Femur (tissue), 1 donor: ENCODE measurements around the gene SRSF4.
"Not testable (repeated sequence)": the region's sequence is repeated elsewhere in the genome, so short reads cannot be mapped to it uniquely, and the experiment has no call there.

Experiments
- DNase-seq: peaks from one replicate; pipeline ENCODE4 v3.0.0-alpha.2; 2017

The SRSF4 gene

DNA sequence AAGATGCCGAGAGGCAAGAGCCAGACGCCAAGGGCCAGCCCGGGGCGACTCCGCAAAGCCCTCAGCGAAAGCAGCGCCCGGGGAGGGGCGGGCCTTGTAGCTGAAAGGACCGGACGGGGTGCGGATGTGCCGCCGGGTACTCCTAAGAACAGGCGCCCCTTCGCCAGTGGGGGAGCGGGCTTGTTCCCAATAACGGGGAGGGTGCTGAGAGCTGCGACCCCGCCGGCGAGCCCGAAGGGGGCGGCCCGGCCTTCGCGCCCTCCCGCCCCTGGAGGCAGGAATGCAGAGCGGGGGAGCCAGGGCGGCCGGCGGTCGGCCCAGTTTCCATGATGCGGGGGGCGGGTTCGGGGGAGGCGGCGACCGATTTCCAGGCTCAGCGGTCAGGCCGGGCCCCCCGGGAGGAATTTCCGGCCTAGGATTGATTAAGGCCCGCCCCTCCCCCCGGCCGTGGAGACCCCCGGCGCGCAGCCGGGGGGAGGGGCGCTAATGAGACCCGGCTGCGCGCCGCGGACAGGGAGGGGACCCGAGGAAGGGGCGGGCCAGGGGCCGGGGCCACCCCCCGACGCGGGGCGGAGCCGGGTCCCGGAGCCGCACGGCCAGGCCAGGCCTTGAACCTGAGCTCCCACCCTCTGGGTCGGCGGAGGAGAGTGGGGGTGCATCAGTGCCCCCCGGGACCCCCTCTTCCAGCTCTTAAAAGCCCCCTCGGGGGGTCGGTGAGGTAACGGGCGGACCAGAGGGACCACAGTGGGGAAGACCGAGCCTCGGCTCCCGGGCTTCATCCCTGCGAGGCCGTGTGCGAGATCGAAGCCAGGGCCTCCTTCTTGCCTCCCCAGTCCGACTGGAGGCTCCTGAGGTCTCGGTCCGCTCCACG is 57.1 kb downstream of the SRSF4 start:
- DNase-seq: peak; percentile 95

DNA sequence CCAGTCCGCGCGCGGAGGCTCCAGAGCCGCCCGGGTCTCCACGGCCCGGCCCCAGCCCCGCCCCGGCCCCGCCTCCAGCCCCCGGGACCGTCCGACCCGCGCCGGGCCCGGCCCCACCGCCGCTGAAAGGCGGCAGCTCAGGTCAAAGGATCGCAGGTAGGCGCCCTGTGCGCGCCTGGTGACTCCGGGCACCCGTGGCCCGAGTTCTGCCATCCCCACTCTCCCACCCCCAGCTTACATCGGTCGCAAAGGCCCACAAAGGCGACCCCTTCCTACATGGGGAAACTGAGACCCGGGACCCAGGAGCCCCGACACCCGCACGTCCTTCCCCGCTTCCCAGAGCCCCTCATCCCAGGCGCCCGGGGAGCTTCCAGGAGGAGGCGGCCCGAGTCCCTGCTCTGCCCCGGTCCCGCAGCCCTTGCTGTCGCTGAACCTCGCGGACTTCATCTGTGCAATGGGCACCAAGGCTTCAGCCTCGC is 57.8 kb downstream of the SRSF4 start, which contains the start of gene TMEM200B:
TSS of gene TMEM200B (minus strand) at position 17 of the 479 bp plus-strand sequence. CDS start 2,075 bp downstream, outside the sequence.
- peak; percentile 47 for DNase-seq

DNA sequence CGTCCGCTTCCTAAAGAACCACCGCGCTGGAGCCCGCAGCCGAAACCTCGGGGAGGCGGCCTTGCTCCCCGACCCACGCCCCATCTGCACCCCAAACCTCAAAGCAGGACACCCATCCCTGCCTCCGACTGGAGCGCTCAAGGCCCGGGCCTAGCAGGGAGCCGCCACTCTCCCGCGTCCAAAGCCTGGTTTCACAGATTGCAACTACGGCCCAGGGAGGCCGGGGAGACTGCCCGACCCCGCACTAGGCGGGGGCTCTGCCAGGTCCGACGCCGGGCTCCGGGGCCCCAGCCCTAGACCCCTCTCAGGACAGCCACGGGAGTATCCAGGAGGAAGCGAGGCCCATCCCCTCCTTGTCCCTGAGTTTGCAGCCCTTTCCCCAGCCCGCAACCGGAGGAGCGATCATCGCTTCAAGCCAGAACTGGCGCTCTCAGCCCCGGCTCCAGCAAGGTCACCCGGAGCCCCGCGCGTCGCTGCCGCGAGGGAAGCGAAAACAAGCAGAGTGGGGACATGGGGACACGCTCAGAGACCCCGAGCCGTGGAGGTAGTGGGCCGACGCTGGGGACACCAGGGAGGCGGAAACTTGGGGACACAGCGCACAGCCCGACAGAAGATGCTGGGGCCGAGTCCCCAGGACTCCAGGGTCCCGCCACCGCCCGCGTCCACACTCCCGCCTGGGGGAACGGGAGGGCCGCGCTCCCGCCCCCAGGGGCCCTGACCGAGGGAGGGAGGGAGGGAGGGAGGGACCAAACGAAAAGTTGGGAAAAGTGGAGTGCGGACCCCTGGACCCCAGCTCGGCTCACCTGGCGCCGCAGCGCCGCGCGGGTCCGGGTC is 58.4 kb downstream of the SRSF4 start:
- peak; percentile 61 for DNase-seq

DNA sequence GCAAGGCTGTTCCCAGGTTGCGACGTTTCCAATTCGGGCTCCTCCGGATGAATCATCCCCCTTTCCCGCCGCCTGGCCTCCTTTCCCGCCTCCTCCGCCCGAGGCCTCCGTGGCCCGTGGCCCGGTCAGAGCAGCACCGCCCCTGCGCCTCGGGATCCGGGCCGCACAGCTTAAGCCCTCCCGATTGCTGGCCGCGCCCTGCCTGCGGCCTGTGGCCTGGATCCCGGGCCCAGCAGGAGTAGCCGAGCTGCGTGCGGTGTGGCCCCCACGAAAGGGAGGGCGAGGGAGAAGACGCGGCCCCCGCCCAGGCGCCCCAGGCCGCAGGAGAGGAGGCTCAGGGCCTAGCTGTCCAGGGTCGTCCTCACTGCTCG is 59.0 kb downstream of the SRSF4 start:
- DNase-seq: peak; percentile 80

DNA sequence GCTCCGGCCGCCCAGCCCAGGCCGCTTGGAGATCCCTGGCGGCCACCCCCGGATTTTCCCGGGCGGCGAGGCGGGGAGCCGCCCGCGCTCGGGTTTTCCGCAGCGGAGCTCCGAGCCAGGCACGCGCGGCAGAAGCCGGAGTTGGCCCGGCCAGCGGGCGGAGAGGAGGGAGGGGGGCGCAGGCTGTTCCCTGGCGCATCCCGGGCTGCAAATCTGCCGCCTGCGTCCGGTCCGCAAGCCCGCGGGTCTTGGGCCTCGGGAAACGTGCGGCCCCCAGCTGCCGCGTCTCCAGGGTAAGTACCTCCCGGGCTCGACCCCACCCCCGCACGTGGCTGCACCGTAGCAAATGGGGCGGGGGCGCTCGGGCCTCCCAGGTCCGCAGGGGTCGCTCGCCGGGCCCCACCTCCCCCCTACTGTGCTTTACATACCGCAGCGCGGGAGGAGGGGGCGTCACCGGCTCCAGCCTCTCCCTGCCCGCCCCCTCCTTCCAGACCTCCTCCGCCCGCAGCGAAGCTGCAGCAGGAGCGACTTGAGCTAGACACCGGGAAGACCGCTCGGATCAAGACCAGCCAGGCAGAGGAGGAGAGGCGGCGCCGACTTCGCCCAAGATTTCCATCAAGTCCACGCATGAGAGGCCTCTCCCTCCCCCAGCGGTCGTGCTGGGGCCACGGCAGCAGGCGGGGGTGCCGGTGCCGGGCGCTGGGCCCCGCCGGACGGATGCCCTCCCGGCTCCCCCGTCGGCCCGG is 59.6 kb downstream of the SRSF4 start:
- DNase-seq: peak; percentile 76

DNA sequence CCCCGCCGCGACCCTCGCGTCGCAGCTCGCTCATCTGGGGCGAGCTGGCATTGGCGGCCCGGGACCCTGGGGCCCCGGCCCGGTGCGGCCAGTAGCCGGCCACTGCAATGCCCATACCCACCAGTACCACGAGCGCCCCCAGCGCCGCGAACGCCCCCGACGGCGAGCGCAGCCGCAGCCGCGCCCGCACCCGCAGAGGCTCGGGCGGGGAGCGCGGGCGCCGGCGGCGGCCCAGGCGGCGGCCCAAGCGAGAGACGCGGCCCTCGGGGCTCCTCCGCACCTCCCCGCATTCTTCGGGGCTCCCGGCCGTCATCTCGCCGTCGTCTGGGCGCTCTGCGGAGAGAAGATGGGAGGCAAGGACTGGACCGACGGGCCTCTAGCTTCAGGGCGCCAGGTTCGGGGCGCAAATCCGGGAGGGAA is 60.2 kb downstream of the SRSF4 start:
- DNase-seq: no peak

DNA sequence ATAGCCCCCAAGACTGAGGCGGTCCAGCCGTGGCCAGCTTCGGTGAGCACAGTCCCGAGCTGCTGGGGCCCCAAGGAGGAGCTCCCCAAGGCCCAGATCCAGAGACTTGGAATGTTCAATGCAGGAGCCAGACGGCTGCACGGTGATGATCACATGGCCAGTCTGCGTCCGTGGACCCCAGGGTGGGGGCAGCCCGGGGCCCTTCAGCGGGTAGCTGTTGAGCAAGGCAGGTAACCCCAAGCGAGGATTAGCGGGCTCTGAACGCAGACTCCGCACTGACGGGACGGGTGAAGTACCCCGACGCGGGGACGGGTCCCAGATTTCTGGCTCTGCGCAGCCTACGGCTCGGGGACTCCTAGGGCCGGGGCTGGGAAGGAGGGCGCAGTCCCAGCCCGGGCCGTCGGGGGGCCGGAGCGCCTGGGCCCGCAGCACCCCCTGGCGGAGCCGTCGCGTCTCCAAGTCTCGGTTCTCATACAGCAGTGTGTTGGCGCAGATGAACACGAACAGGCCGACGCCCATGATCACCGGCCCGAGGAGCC is 60.7 kb downstream of the SRSF4 start:
- DNase-seq: peak; percentile 78

DNA sequence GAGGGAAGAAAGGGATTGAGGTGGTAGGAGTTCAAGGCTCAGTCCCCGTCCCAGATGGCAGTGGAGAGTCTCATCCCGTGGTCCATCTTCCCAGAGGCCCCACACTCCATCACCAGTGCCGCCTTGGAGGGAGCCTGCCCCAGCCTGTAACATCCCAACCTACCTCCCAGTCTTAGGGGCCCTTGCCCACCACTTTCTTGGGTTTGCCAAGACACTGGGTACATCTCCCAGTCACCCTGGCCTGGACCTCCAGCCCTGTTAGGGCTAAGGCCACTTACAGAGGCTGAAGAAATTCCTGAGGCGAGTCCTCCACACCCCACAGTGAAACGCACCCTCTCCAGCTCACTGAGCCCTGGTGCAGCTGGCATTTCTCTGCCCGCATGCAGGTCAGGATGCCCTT is 61.3 kb downstream of the SRSF4 start:
- no peak for DNase-seq

DNA sequence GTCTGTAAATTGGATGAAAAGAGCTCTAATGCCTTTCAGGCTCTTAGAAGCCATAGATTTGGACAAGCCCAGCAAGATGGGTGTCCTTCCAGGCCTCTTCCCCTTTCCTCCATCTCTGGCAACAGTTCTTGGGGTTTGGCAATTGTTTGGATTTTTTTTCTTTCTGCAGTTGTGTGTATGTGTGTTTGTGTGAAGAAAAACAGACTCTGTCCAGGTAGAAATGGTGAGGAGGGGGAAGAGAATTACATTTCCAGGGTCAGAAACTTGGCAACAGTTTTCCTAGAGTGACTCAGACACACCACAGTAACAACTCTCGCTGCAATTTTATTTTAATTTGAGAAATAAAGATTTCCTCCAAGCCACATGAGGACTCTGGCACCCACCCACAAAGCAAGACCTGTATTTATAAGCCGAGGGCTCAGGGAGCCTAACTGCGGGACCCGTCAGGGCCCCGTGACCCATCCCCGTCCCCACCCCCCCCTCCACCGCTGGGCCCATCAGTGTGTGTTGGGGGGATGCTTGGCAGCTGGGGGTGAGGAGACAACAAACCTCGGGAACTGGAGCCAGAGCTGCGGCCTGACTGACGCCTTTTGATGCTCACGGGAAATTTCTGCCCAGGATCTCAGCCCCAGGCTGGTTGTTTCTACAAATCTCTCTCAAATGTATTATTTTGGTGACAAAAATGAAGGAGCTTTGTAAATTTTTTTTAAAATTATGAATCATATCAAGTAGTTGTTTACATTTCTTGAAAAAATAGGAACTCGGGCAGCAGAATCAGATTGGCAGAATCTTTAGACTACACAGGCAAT is 62.4 kb downstream of the SRSF4 start:
- DNase-seq: peak; percentile 36

DNA sequence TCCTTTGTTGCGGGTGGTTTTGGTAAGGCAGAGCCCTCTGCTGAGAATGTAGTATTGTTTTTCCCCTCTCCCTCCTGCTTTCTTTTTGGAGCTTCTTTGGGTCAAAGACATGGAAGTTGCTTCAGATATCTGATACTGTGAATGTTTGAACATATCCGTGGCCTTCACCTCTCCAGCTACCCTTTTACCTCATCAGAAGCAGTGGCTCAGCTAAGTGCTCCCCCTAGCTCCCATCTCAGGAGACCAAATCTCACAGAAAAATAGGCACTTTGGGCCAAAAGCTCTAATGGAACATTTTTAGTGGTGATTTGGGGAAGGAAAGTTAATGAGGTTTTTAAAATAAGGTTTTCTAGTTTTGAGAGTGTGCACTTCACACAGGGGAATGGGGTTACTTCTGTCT is 64.3 kb downstream of the SRSF4 start:
- DNase-seq: no peak

DNA sequence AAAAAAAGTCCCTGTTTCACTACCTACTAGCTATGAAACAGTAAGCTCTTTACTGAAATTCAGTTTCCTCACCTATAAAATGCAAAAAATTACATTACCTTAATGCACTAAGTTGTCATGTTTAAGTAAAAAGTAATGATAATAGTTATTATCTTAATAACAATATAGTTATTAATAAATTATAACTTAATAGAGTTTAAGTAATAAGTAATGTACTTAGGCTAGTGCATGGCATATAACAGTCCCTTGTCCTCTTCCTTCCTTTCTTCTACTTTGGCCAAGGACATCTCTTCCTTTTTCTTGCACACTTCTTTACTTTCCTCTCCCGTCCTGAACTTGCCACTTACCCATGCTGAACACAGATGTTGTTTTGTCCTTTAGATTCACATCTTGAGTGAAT is 67.0 kb downstream of the SRSF4 start:
- DNase-seq: no peak

DNA sequence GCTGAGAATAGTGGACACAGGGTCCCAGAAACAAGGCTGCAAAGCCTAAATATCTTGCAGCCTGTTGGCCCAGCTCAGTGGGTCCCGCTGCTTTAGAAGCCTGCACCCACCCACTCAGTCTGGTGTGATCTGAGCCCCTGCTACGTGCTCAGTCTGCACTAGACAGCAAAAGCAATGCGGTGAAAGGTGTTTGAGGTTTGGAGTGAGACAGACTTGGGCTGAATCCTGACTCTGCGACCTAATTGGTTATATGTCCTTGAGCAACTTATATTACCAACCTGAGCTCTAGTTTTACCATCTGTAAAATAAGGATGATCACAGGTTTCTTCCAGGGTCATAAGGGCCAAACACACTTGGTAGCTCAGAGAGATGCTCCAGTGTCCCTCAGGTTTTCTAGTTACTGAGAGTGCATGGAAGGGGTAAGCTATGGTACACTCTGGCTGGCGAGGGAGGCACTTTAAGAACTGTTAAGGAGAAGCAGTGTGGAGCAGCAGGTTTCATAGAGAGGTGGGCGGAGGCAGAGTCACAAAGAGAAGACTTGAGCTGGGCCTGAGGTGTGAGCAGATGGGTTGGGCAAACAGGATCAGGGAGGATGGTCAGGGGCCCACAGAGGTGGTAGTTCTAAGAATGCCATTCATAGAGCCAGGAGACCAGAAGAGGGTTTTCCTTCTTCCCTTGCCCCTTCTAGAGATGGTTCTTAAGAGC is 68.1 kb downstream of the SRSF4 start:
- no peak for DNase-seq

DNA sequence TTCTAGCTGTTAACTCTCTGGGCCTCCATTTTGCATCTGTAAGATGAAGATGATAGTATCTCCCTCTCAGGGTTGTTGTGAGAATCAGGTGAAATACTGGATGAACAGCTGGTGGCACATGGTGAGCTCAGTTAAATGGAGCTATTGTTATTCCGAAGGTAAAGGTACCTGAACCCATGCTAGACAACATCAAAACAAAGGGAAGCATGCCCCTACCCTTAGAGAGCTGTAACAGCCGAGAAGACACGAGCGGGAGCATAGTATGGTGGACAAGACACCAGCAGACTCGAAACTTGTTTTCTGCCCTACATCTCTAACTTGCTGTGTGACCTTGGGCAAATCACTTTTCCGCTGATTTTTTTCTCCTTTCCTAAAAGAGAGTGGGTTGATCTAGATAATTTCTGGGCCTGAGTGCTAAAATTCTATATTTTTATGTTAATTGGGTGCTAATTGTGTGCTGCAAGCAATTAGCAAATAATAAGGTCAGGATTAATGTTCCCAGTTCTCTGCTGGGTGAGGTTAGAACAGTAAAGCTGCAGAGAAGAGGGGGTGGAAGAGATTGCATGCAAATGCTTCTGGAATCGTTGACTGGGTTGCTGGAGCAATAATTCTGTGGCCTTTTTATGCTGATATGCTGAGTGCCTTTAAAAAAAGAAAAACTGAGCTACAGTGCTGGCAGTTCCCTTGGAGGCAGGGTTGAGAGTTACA is 68.8 kb downstream of the SRSF4 start:
- DNase-seq: no peak

DNA sequence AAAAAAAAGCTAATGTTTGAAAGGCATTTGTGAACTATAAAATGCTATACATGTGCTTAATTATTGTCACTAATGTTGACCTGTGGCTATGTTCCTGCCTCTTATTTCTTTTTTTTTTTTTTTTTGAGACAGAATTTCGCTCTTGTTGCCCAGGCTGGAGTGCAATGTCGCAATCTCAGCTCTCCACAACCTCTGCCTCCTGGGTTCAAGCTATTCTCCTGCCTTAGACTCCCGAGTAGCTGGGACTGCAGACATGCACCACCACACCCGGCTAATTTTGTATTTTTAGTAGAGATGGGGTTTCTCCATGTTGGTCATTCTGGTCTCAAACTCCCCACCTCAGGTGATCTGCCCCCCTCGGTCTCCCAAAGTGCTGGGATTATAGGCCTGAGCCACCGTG is 73.7 kb downstream of the SRSF4 start:
- DNase-seq: not testable (repeated sequence)

DNA sequence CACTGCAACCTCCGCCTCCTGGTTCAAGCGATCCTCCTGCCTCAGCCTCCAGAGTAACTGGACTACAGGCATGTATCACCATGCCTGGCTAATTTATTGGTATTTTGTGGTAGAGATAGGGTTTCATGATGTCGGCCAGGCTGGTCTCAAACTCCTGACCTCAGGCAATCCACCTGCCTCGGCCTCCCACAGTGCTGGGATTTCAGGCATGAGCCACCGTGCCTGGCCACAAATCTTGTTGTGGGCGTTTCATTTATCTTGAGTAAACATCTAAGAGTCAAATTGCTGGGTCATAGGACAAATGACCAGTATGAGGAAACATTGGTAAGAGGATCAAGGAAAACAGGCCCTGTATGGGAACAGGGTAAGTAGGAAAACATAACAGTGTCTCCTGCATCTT is 75.9 kb downstream of the SRSF4 start:
- DNase-seq: no peak

DNA sequence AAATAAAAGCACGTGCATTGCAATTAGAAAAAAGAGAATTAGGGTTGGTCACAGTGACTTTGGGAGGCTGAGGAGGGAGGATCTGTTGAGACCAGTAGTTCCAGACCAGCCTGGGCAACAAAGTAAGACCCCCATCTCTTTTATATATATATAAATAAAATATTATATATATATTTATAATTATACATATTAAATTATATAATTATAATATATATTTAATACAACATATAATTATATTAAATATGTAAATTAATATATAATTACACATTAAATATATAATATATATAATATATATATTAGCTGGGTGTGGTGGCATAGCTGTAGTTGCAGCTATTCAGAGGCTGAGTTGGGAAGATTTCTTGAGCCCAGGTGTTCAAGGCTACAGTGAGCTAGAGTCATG is 81.2 kb downstream of the SRSF4 start:
- DNase-seq: no peak

DNA sequence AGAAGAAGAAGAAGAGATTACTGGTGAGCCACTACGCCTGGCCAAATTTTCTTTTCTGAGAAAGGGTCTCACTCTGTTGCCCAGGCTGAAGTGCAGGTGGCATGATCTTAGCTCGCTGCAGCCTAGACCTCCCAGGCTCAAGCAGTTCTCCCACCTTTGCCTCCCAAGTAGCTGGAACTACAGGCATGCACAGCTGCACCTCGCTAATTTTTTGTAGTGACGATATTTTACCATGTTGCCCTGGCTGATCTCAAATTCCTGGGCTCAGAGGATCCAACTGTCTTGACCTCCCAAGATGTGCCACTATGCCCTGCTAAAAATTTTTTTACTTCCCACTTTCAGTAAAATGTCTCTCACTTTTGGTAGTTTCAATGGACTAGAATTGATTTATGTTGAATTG is 82.4 kb downstream of the SRSF4 start:
- no peak for DNase-seq
